SK-N-MC (cell line): ENCODE results near the gene MRPL12.

Experiments used
- EZH2 ChIP-seq: fragments of 200-600 bp; sonication (generic); IDR thresholded peaks from one replicate; pipeline ENCODE4 v1.6.1; 2017; ENCODE audit warnings: antibody characterized with exemption
- POLR2AphosphoS5 ChIP-seq: IDR thresholded peaks from 2 replicates; pipeline ENCODE4 v1.6.1; 2012; ENCODE audit warnings: mild to moderate bottlenecking, low read depth, low read length, borderline replicate concordance

DNA sequence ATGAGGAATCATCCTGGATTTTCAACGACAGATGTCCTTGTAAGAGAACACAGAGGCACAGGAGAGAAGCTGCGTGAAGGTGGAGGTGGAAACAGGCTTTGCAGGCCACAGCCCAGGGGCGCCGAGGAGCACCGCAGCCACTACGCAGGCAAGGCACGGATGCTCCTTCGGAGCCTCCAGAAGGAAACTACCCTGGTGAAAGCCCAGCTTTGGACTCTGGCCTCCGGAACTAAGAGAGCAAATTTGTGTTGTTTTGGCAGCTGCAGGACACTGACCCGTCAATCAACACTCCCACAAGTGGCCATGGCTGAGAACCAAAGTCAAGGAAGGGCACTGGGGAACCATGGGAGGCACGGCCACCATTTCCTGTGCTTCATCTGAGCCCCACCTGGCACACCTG is 23.0 kb upstream of the MRPL12 start:
- no peak for TF ChIP-seq EZH2
- no peak for TF ChIP-seq POLR2AphosphoS5
